Ectodermal cell (in vitro differentiated cells): ENCODE data around the gene PRDM1.

Experiments
- H3K27ac ChIP-seq: 2 replicates; pipeline ENCODE4 v1.7.0; 2013; ENCODE audit warnings: mild to moderate bottlenecking, low read depth, low read length; ENCODE audit not compliant: insufficient read depth, poor library complexity, severe bottlenecking
- H3K27me3 ChIP-seq: 2 replicates; pipeline ENCODE4 v1.7.0; 2013; ENCODE audit warnings: mild to moderate bottlenecking, low read length; ENCODE audit not compliant: insufficient read depth, control insufficient read depth, poor library complexity, severe bottlenecking
- H3K36me3 ChIP-seq: one replicate; pipeline ENCODE4 v1.7.0; 2013; ENCODE audit warnings: low read length; ENCODE audit not compliant: control insufficient read depth, insufficient read depth
- H3K4me1 ChIP-seq: one replicate; pipeline ENCODE4 v1.7.0; 2013; ENCODE audit warnings: low read length; ENCODE audit not compliant: control insufficient read depth, insufficient read depth
- H3K4me3 ChIP-seq: 2 replicates; pipeline ENCODE4 v1.7.0; 2013; ENCODE audit warnings: low read depth, low read length, control low read depth; ENCODE audit not compliant: insufficient read depth
- H3K9me3 ChIP-seq: 2 replicates; pipeline ENCODE4 v1.7.0; 2013; ENCODE audit warnings: mild to moderate bottlenecking, low read length, moderate library complexity; ENCODE audit not compliant: control insufficient read depth
- WGBS, 2 experiments: methylation state at CpG; one replicate each; pipeline ENCODE4 v1.1.7; 2013; ENCODE audit warnings: missing lambda C conversion rate in 2 of 2; 5-methylcytosine and 5-hydroxymethylcytosine counted together

Gene PRDM1

GRCh38 chr6:106134906-106135634, 48.9 kb downstream of the PRDM1 start:
- Histone ChIP-seq H3K27me3 (no peaks in the 10 kb centered on the region), H3K27ac (no peak overlapping the region), H3K9me3 (no peaks in the 10 kb centered on the region), H3K36me3 (no peaks in the 10 kb centered on the region), H3K4me1 (no peaks in the 10 kb centered on the region), H3K4me3 (no peak overlapping the region)
- WGBS, 2 experiments, result 92 to 94% methylated on average over 18 of the region's 18 CpGs

DNA sequence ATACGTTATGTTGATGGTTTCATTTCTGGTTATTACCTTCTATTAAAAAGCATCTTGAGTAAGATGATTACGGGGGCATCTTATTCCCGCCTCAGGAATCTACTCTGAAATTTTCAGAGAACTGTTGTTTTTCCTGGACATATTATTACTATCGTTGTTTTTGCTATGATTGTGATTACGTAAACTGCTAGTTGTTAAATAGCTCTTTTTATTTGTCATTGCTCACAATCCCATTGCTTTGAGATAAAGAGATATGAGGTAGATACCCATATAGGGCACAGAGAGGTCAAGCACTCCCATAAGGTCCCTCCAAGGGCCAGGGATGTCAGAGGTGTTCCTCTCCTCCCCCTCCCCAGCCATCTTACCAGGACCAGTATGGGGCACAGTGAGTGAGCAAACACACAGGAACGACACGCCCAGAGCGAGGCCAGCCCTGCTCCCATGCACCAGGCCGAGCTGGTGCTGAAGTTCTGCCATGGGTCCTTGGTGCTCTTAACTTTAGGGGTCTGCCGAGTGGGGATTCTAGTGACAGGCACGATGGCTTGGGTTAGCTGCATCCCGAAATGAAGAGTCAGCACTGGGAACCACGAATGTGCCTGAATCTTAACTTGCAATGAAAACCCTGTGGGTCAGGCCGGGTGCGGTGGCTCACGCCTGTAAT, 49.9 kb downstream of the PRDM1 start:
- no peaks in the 10 kb centered on the region for H3K36me3 ChIP-seq
- H3K4me1 ChIP-seq, result no peaks in the 10 kb centered on the region
- H3K27ac ChIP-seq, result no peak overlapping the region
- WGBS, 2 experiments, result 92 to 94% methylated on average over 16 of the region's 16 CpGs
- no peaks in the 10 kb centered on the region for H3K27me3 ChIP-seq
- H3K9me3 ChIP-seq, result no peaks in the 10 kb centered on the region
- no peak overlapping the region for H3K4me3 ChIP-seq

GRCh38 chr6:106136845-106137244, 50.7 kb downstream of the PRDM1 start:
- no peaks in the 10 kb centered on the region for H3K27me3 ChIP-seq
- 90 to 97% methylated on average over 4 of the region's 5 CpGs for WGBS, 2 experiments

DNA sequence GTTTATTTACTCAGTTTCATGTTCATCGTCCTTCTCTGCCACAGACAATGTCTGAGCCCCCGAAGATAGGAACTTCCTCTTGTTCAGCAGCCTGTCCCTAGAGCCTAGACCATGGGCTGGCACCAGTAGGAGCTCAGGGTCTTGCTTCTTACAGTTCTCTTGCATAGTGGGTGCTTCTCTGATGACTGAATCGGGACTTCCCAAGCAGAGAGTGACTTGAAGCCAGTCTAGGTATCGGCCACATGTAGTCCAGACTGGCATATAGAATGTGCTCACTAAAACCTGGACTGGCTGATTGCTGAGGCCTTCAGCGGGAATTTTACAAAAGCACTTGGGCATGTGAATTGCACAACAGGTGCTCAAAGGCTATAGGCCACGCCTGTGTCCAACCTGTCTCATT, 52.0 kb downstream of the PRDM1 start:
- Histone ChIP-seq H3K4me1 (no peaks in the 10 kb centered on the region), H3K36me3 (no peaks in the 10 kb centered on the region), H3K27me3 (no peaks in the 10 kb centered on the region), H3K4me3 (no peak overlapping the region), H3K27ac (no peak overlapping the region), H3K9me3 (no peaks in the 10 kb centered on the region)
- WGBS, 2 experiments, result 91 to 94% methylated on average over 6 of the region's 6 CpGs

More at GRCh38 chr6:106136845-106137244, 50.7 kb downstream of the PRDM1 start:
- Histone ChIP-seq H3K4me1 (no peaks in the 10 kb centered on the region), H3K36me3 (no peaks in the 10 kb centered on the region), H3K27ac (no peak overlapping the region), H3K4me3 (no peak overlapping the region), H3K9me3 (no peaks in the 10 kb centered on the region)

DNA sequence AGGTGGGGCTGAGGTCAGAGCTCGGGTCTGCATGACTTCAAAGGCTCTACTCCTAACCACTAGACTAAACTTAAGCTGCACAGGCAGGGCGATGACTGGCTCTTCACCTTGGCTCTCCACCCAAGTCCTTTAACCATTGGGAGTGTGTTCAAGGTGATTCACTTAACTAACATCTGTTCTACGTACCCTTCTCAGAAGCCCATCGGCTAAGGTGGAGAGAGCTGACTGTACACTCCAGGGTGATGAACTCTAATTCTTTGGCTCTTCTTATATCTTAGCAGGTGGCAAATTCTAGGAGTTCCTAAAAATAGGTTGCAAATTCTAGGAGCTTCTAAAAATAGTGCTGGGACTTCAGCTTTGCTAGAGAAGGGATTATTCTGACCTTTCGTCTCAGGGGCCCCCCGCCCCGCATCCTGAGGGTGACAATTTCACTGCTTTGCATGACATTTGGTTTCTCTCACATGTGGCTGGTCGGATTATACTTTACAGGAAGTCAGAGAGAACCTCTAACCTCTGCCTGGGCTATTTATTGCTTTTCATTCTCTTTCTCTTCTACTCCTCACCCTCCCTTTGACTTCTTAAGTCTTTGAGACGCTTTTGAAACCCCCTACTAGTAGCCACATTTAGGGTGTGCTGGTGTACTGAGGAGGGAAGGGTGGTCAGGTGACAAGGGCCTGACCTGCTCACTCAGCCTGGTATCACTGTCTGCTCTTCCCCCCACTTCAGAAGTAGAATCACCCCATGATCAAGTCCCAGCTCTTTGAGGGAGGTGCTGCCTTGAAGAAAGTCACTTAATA, 55.5 kb downstream of the PRDM1 start:
- Histone ChIP-seq H3K9me3 (no peaks in the 10 kb centered on the region), H3K36me3 (no peaks in the 10 kb centered on the region), H3K4me3 (no peak overlapping the region), H3K27me3 (no peaks in the 10 kb centered on the region), H3K4me1 (peaks cover 12% of the 10 kb centered on the region), H3K27ac (no peak overlapping the region)
- 88 to 89% methylated on average over 8 to 9 of the region's 9 CpGs for WGBS, 2 experiments

DNA sequence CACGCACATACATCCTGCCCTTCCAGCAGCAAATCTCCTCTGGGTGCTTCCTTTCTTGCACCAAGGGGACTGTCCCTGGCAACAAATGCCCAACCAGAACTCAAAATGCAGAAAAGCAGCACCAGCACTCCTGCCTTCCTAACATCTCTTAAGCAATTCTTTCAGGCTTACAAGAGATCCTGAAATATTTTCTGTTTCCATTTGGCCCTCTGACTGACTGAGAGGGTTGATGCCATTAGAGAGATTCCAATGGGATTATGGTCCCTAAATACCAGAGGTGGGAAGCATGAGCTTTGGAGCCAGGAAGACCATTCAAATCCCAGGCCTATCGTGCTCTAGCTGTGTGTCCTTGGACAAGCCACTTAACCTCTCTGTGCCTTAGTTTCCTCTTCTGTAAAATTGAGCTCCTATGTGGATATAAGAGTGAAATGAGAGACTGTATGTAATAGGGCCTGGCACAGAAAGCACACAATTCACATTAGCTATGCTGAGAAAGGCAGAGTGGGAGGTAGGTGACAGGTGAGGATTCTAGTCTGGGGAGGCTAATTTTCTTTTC, 56.8 kb downstream of the PRDM1 start:
- 90 to 93% methylated on average over 2 of the region's 2 CpGs for WGBS, 2 experiments

DNA sequence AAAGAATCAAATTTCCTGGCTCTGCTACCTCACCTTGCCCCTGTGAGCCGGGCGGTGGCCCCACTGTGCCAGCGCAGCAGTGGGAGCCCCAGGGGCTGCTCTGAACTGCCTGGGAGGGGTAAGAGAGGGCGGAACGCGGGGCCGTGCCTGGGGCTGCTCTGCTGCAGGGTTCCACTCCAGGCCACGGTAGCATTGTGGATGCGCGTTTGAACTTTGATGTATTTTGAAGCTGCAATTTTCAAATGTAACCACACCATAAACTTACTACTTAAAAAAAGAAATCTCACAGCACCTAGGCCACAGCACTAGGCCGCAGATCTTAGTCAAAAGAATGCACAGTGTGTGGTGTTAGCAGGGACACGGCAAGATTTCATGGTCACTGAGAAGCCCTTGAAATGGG, 57.5 kb downstream of the PRDM1 start:
- no peaks in the 10 kb centered on the region for H3K27me3 ChIP-seq
- H3K27ac ChIP-seq, result no peak overlapping the region
- peaks cover 12% of the 10 kb centered on the region for H3K4me1 ChIP-seq
- no peaks in the 10 kb centered on the region for H3K36me3 ChIP-seq
- H3K9me3 ChIP-seq, result no peaks in the 10 kb centered on the region
- 85 to 87% methylated on average over 12 of the region's 12 CpGs for WGBS, 2 experiments
- no peak overlapping the region for H3K4me3 ChIP-seq

More for the DNA sequence above, 56.8 kb downstream of the PRDM1 start:
- Histone ChIP-seq H3K4me3 (no peak overlapping the region), H3K9me3 (no peaks in the 10 kb centered on the region), H3K27me3 (no peaks in the 10 kb centered on the region), H3K36me3 (no peaks in the 10 kb centered on the region), H3K4me1 (peaks cover 12% of the 10 kb centered on the region), H3K27ac (no peak overlapping the region)

- H3K9me3 ChIP-seq, result no peaks in the 10 kb centered on the region
- H3K27me3 ChIP-seq, result no peaks in the 10 kb centered on the region
- peaks cover 12% of the 10 kb centered on the region for H3K4me1 ChIP-seq
- no peak overlapping the region for H3K27ac ChIP-seq
- H3K36me3 ChIP-seq, result no peaks in the 10 kb centered on the region
- WGBS, 2 experiments, result 91 to 92% methylated on average over 4 of the region's 4 CpGs
- H3K4me3 ChIP-seq, result no peak overlapping the region
Observed at GRCh38 chr6:106145144-106145543, 59.0 kb downstream of the PRDM1 start.

- 9 to 10% methylated on average over 6 to 7 of the region's 7 CpGs for WGBS, 2 experiments
- no peaks in the 10 kb centered on the region for H3K36me3 ChIP-seq
- no peak overlapping the region for H3K27ac ChIP-seq
- no peak overlapping the region for H3K4me3 ChIP-seq
- H3K27me3 ChIP-seq, result no peaks in the 10 kb centered on the region
- peaks cover 12% of the 10 kb centered on the region for H3K4me1 ChIP-seq
- H3K9me3 ChIP-seq, result no peaks in the 10 kb centered on the region
Observed at GRCh38 chr6:106145741-106146227, 59.6 kb downstream of the PRDM1 start.
